Measurements from ENCODE around the gene KLHL42. TPM values are rescaled to one million over a fixed set of nuclear protein-coding genes. Genes with fewer than 3 reads are reported as not detected.

Gene KLHL42
- total RNA-seq, 1 experiment from 2014 or later: 35.8 TPM

GRCh38 chr12:27805238-27805637 is 25.2 kb downstream of the KLHL42 start:
- Histone ChIP-seq H3K79me1 (ENCODE audit: insufficient read depth, low read depth, low read length, poor library complexity, severe bottlenecking) (no peaks in the 10 kb centered on the region), H3K4me2 (ENCODE audit: insufficient read depth, insufficient read length, low read length) (no peak overlapping the region), H3K23ac (ENCODE audit: insufficient read length, low read depth, low read length) (no peak overlapping the region), H4K5ac (ENCODE audit: insufficient read length, low read depth, low read length) (no peak overlapping the region), H3K18ac (ENCODE audit: insufficient read length, low read depth, low read length) (no peak overlapping the region), H2BK120ac (ENCODE audit: low read depth, low read length, poor library complexity, severe bottlenecking) (no peak overlapping the region), H3K56ac (ENCODE audit: insufficient read length, low read depth, low read length) (no peak overlapping the region), H2BK5ac (ENCODE audit: insufficient read length, low read length) (no peak overlapping the region), H3K23me2 (ENCODE audit: insufficient read length, low read depth, low read length, poor library complexity, severe bottlenecking) (no peaks in the 10 kb centered on the region), H3K9me3 (ENCODE audit: control insufficient read depth, low read depth, low read length) (no peaks in the 10 kb centered on the region), H2AFZ (ENCODE audit: low read length) (no peak overlapping the region), H4K8ac (replicated peaks; ENCODE audit: insufficient read length, low read depth, low read length) (no peak overlapping the region), H4K91ac (ENCODE audit: insufficient read length, low read depth, low read length) (no peak overlapping the region), H2BK15ac (ENCODE audit: low read depth, low read length) (no peak overlapping the region), H2AK5ac (ENCODE audit: insufficient read length, low read length) (no peak overlapping the region), H3K27me3 (ENCODE audit: insufficient read depth, low read length) (no peaks in the 10 kb centered on the region), H4K20me1 (ENCODE audit: control insufficient read depth, insufficient read depth, insufficient read length) (no peaks in the 10 kb centered on the region), H3K27ac (ENCODE audit: insufficient read length, low read depth, low read length) (no peak overlapping the region), H3K4ac (ENCODE audit: low read depth, low read length) (no peak overlapping the region), H2BK20ac (ENCODE audit: low read depth, low read length, poor library complexity, severe bottlenecking) (no peak overlapping the region), H3K14ac (ENCODE audit: insufficient read depth, low read length) (no peak overlapping the region), H3T11ph (ENCODE audit: low read length) (no peak overlapping the region), H2BK12ac (ENCODE audit: insufficient read length, low read depth, low read length) (no peak overlapping the region), H3K4me1 (ENCODE audit: insufficient read depth, low read length) (no peaks in the 10 kb centered on the region), H3K9ac (ENCODE audit: extremely low read depth, insufficient read length, low read length) (no peak overlapping the region), H3K79me2 (ENCODE audit: insufficient read depth, low read length) (no peaks in the 10 kb centered on the region)
- H3K27ac Mint-ChIP-seq: no peak overlapping the region
- TF ChIP-seq CTCF (conservative IDR thresholded peaks at IDR 0.05): no peak
- no CpG with 5 or more reads among the region's 1 CpG for WGBS (ENCODE audit: extremely low coverage, insufficient read length, low lambda C conversion rate)
- no peaks in the 10 kb centered on the region for H3K27me3 Mint-ChIP-seq (ENCODE audit: low read depth)
- H3K9me3 Mint-ChIP-seq: no peaks in the 10 kb centered on the region
- H3K4me1 Mint-ChIP-seq: peaks cover 0 to 5% of the 10 kb centered on the region in 2 experiments; a peak in 3 of 4 replicates
- H3K4me3 Mint-ChIP-seq: no peak overlapping the region
- H3K36me3 Mint-ChIP-seq (ENCODE audit: insufficient read depth in 1 of 3, low read depth in 3 of 3): no peaks in the 10 kb centered on the region
- DNase-seq: no peak

Measured in H9 (cell line).